GM21723 (cell line): ENCODE results near the gene UNC5B.

Experiments
- ATAC-seq: cut with Tn5 transposase; IDR thresholded peaks from one replicate; pipeline ENCODE4 v1.9.1; 2021; ENCODE audit warnings: mild to moderate bottlenecking, moderate library complexity; ENCODE audit not compliant: unreplicated experiment

UNC5B gene

GRCh38 chr10:71222601-71223346 is 10.4 kb downstream of the UNC5B start:
- no peak for ATAC-seq

GRCh38 chr10:71223347-71224058 is 11.1 kb downstream of the UNC5B start:
- no peak for ATAC-seq

GRCh38 chr10:71225291-71226058 is 13.1 kb downstream of the UNC5B start:
- ATAC-seq: no peak

- ATAC-seq: no peak
Observed at GRCh38 chr10:71228875-71229675, 16.7 kb downstream of the UNC5B start.

- ATAC-seq: no peak
Observed at GRCh38 chr10:71229726-71230655, 17.6 kb downstream of the UNC5B start.

GRCh38 chr10:71230656-71231025 is 18.3 kb downstream of the UNC5B start:
- no peak for ATAC-seq

- ATAC-seq: no peak
Observed at GRCh38 chr10:71231206-71231605, 18.8 kb downstream of the UNC5B start.

GRCh38 chr10:71232089-71232998 is 20.0 kb downstream of the UNC5B start:
- ATAC-seq: no peak

GRCh38 chr10:71233482-71233892 is 21.1 kb downstream of the UNC5B start:
- ATAC-seq: no peak

GRCh38 chr10:71234004-71234894 is 21.9 kb downstream of the UNC5B start:
- no peak for ATAC-seq

GRCh38 chr10:71234970-71235685 is 22.8 kb downstream of the UNC5B start:
- ATAC-seq: no peak

- no peak for ATAC-seq
Observed at GRCh38 chr10:71235808-71236207, 23.4 kb downstream of the UNC5B start.

GRCh38 chr10:71236286-71236685 is 23.9 kb downstream of the UNC5B start:
- ATAC-seq: no peak

- ATAC-seq: no peak
Observed at GRCh38 chr10:71236822-71237682, 24.7 kb downstream of the UNC5B start.

GRCh38 chr10:71237843-71238623 is 25.7 kb downstream of the UNC5B start:
- ATAC-seq: no peak
